GM23248 (cell line): ENCODE data around the gene SLC6A9. TPM values are rescaled to one million over a fixed set of nuclear protein-coding genes. Genes with fewer than 3 reads are reported as not detected.
A peak's percentile ranks its signal among the peaks of the same experiment; 100 is the strongest.

Experiments
- DNase-seq: peaks from one replicate; pipeline ENCODE4 v3.0.0-alpha.2; 2015
- H2AFZ ChIP-seq: fragments of 200-600 bp; sonication (generic); 2 replicates; pipeline ENCODE4 v1.6.1; 2016; ENCODE audit warnings: antibody characterized with exemption
- H3F3A ChIP-seq: fragments of 200-600 bp; sonication (generic); 2 replicates; pipeline ENCODE4 v1.6.1; 2016; ENCODE audit warnings: mild to moderate bottlenecking, antibody characterized with exemption, mixed run types; ENCODE audit not compliant: insufficient read depth
- H3K27ac ChIP-seq: fragments of 200-600 bp; sonication (generic); 2 replicates; pipeline ENCODE4 v1.5.1; 2016; ENCODE audit warnings: mild to moderate bottlenecking
- H3K27me3 ChIP-seq: fragments of 200-600 bp; sonication (generic); replicated peaks from 2 replicates; pipeline ENCODE4 v1.6.1; 2016; ENCODE audit warnings: mild to moderate bottlenecking; ENCODE audit not compliant: insufficient read depth
- H3K36me3 ChIP-seq: fragments of 200-600 bp; sonication (generic); 2 replicates; pipeline ENCODE4 v1.6.1; 2016; ENCODE audit warnings: low read depth, mild to moderate bottlenecking
- H3K4me1 ChIP-seq: fragments of 200-600 bp; sonication (generic); 2 replicates; pipeline ENCODE4 v1.6.1; 2016; ENCODE audit warnings: mild to moderate bottlenecking; ENCODE audit not compliant: insufficient read depth
- H3K4me2 ChIP-seq: fragments of 200-600 bp; sonication (generic); one replicate; pipeline ENCODE4 v1.6.1; 2016; ENCODE audit warnings: mild to moderate bottlenecking; ENCODE audit not compliant: unreplicated experiment
- H3K4me3 ChIP-seq: fragments of 200-600 bp; sonication (generic); 2 replicates; pipeline ENCODE4 v1.5.1; 2016; ENCODE audit warnings: mild to moderate bottlenecking
- H3K79me2 ChIP-seq: fragments of 200-600 bp; sonication (generic); 2 replicates; pipeline ENCODE4 v1.6.1; 2016; ENCODE audit warnings: mild to moderate bottlenecking; ENCODE audit not compliant: insufficient read depth
- H3K9ac ChIP-seq: fragments of 200-600 bp; sonication (generic); 2 replicates; pipeline ENCODE4 v1.6.1; 2016; ENCODE audit warnings: mild to moderate bottlenecking
- H3K9me2 ChIP-seq: fragments of 200-600 bp; sonication (generic); 2 replicates; pipeline ENCODE4 v1.6.1; 2016; ENCODE audit warnings: mixed run types, mild to moderate bottlenecking, moderate library complexity; ENCODE audit not compliant: insufficient read depth
- H3K9me3 ChIP-seq: fragments of 200-600 bp; sonication (generic); one replicate; pipeline ENCODE4 v1.6.1; 2017; ENCODE audit warnings: low read depth
- H4K20me1 ChIP-seq: fragments of 200-600 bp; sonication (generic); 2 replicates; pipeline ENCODE4 v1.6.0; 2016; ENCODE audit not compliant: insufficient read depth
- EZH2 ChIP-seq: fragments of 200-600 bp; sonication (generic); IDR thresholded peaks from 2 replicates; pipeline ENCODE4 v1.6.1; 2018; ENCODE audit warnings: antibody characterized with exemption, mild to moderate bottlenecking; ENCODE audit not compliant: insufficient read depth, poor library complexity, severe bottlenecking
- EZH2phosphoT487 ChIP-seq: fragments of 200-600 bp; sonication (generic); IDR thresholded peaks from 2 replicates; pipeline ENCODE4 v1.6.1; 2018; ENCODE audit warnings: antibody characterized with exemption, moderate library complexity, mild to moderate bottlenecking, low read depth; ENCODE audit not compliant: insufficient read depth
- WGBS, 2 experiments: methylation state at CpG; one replicate each; pipeline ENCODE4 v1.1.6; 2015 to 2017; ENCODE audit warnings: low lambda C conversion rate in 2 of 2, low coverage in 1 of 2; ENCODE audit errors: missing lambda C conversion rate in 2 of 2; 5-methylcytosine and 5-hydroxymethylcytosine counted together
- in situ Hi-C: fragments of 300-500 bp; cut with MboI; formaldehyde crosslinking; loops from 2 replicates; pipeline ENCODE4 v1.15.0; 2020
- polyA plus RNA-seq: library from polyadenylated mRNA; unstranded; fragments of >200 nt; fragmentation: Nextera tagmentation; extraction: Ambion mirVana; gene quantifications from 2 replicates; pipeline ENCODE4 v1.2.1, GENCODE V29; 2016
- total RNA-seq: library from RNA; depleted of rRNA; stranded (reverse); fragments of >200 nt; shearing (Covaris generic); gene quantifications from 2 replicates; pipeline ENCODE4 v1.2.3, GENCODE V29; 2014

The SLC6A9 gene
- total and polyA plus RNA-seq, 2 experiments from 2014 or later, result 22.2 to 34.6 TPM

DNA sequence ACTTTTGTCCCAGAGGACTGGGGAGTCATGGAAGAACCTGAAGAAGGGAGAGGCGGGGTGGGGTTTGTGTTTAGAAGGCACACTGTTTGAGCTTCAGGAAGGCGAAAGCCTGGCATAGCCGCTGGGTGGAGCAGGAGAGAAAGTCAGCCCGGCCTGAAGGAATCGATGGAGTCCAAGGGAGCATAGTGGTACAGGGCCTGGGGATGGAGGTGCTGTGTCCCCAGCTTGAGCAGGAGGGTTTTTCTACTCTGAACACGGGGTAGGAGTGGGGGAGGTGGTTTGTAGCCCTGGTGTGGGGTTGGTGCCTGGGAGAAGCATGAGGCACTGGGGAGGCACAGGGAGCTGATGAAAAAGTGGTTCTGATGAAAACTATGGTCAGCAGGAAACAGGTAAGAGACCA is 44.5 kb downstream of the SLC6A9 start:
- peak overlapping the region; percentile 32; the same call in 1 of the 2 replicates for H3K9ac ChIP-seq
- peaks cover 21% of the 10 kb centered on the region for H3K4me1 ChIP-seq
- DNase-seq, result peak; percentile 44
- no peaks in the 10 kb centered on the region for H4K20me1 ChIP-seq
- peak overlapping the region; percentile 46 for H3K27ac ChIP-seq
- 0 out of 2 replicates have a peak, but pooled peaks cover 6% of the 10 kb centered on the region for H3K36me3 ChIP-seq
- no peak overlapping the region for H3K4me3 ChIP-seq
- H3K9me3 ChIP-seq, result no peaks in the 10 kb centered on the region
- TF ChIP-seq EZH2, result no peak
- TF ChIP-seq EZH2phosphoT487, result no peak
- H3K4me2 ChIP-seq, result no peak overlapping the region
- no peaks in the 10 kb centered on the region for H3K27me3 ChIP-seq
- 63 to 65% methylated on average over 6 of the region's 6 CpGs for WGBS, 2 experiments
- no peak overlapping the region for H2AFZ ChIP-seq
- in situ Hi-C loops, result no loop called here
- peaks cover 17% of the 10 kb centered on the region for H3K79me2 ChIP-seq
- peaks cover 27% of the 10 kb centered on the region for H3F3A ChIP-seq
- H3K9me2 ChIP-seq, result no peaks in the 10 kb centered on the region

DNA sequence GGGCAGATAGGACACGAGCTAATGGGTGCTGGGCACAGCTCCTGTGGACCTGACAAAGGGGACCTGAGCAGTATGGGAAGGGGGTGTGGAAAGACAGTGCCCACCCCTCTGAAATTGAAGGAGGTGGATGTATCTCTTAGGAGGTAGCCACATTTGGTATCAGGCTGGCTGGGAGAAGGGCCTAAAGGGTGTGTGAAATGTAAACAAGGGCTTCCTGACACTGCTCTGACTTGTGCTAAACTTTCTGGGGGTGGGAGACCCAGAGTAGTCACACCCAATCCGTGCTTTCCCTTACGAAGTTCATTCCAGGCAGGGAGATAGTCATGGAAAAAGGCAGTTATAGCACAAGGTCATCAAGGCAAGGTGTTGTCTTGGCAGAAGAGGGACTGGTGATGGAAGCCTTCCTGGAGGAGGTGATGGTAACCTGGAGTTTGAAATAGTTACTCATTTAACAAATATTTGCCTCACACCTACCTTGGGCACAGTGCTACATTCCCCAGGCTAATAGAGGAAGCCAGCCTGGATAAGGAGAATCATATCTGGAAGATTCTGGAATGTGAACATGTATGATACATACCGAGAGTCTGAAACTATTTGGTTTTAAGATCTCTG is 45.2 kb downstream of the SLC6A9 start:
- no peaks in the 10 kb centered on the region for H3K27me3 ChIP-seq
- H3F3A ChIP-seq, result peaks cover 27% of the 10 kb centered on the region
- H3K9me3 ChIP-seq, result no peaks in the 10 kb centered on the region
- no peaks in the 10 kb centered on the region for H4K20me1 ChIP-seq
- H3K79me2 ChIP-seq, result peaks cover 23% of the 10 kb centered on the region
- no peak overlapping the region for H2AFZ ChIP-seq
- H3K27ac ChIP-seq, result peak overlapping the region; percentile 46; the same call in 1 of the 2 replicates
- H3K9ac ChIP-seq, result no peak overlapping the region
- no peak overlapping the region for H3K4me2 ChIP-seq
- 0 out of 2 replicates have a peak, but pooled peaks cover 6% of the 10 kb centered on the region for H3K36me3 ChIP-seq
- no peak for DNase-seq
- in situ Hi-C loops, result no loop called here
- no peaks in the 10 kb centered on the region for H3K9me2 ChIP-seq
- no peak overlapping the region for H3K4me3 ChIP-seq
- H3K4me1 ChIP-seq, result peaks cover 21% of the 10 kb centered on the region
- WGBS, 2 experiments, result 85 to 88% methylated on average over 4 of the region's 4 CpGs
- TF ChIP-seq EZH2phosphoT487 (no peak), EZH2 (no peak)

DNA sequence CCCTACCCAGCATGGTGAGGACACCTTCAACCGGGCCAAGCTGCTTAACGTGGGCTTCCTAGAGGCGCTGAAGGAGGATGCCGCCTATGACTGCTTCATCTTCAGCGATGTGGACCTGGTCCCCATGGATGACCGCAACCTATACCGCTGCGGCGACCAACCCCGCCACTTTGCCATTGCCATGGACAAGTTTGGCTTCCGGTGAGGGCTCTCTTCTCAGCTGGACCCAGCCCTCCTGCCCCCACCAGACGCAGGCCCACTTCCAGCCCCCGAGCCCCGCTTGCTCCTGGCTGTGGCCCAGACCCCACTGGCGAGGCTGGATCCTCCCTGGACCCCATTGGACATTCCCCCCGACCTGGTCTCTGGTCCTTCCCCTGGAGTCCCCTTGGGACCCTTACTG is 46.4 kb downstream of the SLC6A9 start:
- DNase-seq, result no peak
- Histone ChIP-seq H3K27me3 (no peaks in the 10 kb centered on the region), H3F3A (peaks cover 27% of the 10 kb centered on the region), H4K20me1 (no peaks in the 10 kb centered on the region), H3K79me2 (peaks cover 35% of the 10 kb centered on the region), H3K4me3 (no peak overlapping the region), H3K9me2 (no peaks in the 10 kb centered on the region), H3K36me3 (0 out of 2 replicates have a peak, but pooled peaks cover 6% of the 10 kb centered on the region), H3K27ac (no peak overlapping the region), H2AFZ (no peak overlapping the region), H3K9ac (no peak overlapping the region), H3K9me3 (no peaks in the 10 kb centered on the region), H3K4me1 (peaks cover 24% of the 10 kb centered on the region), H3K4me2 (no peak overlapping the region)
- no peak for TF ChIP-seq EZH2
- no peak for TF ChIP-seq EZH2phosphoT487
- in situ Hi-C loops, result no loop called here
- 80 to 85% methylated on average over 14 to 16 of the region's 16 CpGs for WGBS, 2 experiments

DNA sequence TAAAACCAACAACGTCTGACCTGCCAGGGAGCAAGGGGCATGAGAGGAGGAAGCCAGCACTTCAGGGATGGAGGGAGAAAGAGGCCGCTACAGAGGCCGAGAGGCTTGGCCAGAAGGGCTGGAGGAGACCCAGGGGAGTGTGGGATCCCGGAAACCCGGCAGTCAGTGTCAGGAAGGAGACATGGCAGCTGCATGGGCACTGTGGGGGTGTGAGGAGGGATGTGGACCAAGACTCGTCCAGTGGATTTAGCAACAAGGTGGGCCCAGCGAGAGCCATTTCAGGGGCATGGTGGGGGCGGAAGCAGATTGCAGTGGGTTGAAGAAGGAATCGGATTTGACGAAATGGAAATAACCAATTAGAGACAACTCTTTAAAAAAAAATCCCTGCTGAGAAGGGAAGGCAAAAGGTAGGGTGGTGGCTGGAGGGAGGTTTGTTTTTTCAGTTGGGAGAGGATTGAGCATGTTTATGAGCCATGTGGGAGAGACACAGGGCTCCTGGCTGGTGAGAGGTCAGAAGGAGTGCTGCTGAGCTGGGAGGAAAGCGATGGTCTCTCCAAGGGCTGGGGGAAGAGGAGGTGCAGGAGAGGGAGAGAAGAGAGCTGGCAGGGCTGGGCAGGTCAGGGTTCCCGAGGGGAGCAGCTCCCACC is 47.9 kb downstream of the SLC6A9 start:
- Histone ChIP-seq H3K4me2 (no peak overlapping the region), H3F3A (peaks cover 13% of the 10 kb centered on the region), H3K4me3 (no peak overlapping the region), H3K79me2 (peaks cover 45% of the 10 kb centered on the region), H3K27ac (no peak overlapping the region), H3K4me1 (peaks cover 29% of the 10 kb centered on the region), H3K9me3 (no peaks in the 10 kb centered on the region), H3K9ac (no peak overlapping the region), H3K36me3 (0 out of 2 replicates have a peak, but pooled peaks cover 6% of the 10 kb centered on the region), H4K20me1 (no peaks in the 10 kb centered on the region), H3K9me2 (no peaks in the 10 kb centered on the region), H2AFZ (no peak overlapping the region), H3K27me3 (no peaks in the 10 kb centered on the region)
- in situ Hi-C loops, result no loop called here
- TF ChIP-seq EZH2phosphoT487 (no peak), EZH2 (no peak)
- DNase-seq, result no peak
- 77 to 84% methylated on average over 12 of the region's 12 CpGs for WGBS, 2 experiments
